ENCODE measurements around the gene IQCK.
"Not testable (repeated sequence)": the region's sequence is repeated elsewhere in the genome, so short reads cannot be mapped to it uniquely, and the experiment has no call there.

IQCK gene

GRCh38 chr16:19757762-19758595 is 39.9 kb downstream of the IQCK start:
- no peak for DNase-seq (ENCODE audit: low read depth)

DNA sequence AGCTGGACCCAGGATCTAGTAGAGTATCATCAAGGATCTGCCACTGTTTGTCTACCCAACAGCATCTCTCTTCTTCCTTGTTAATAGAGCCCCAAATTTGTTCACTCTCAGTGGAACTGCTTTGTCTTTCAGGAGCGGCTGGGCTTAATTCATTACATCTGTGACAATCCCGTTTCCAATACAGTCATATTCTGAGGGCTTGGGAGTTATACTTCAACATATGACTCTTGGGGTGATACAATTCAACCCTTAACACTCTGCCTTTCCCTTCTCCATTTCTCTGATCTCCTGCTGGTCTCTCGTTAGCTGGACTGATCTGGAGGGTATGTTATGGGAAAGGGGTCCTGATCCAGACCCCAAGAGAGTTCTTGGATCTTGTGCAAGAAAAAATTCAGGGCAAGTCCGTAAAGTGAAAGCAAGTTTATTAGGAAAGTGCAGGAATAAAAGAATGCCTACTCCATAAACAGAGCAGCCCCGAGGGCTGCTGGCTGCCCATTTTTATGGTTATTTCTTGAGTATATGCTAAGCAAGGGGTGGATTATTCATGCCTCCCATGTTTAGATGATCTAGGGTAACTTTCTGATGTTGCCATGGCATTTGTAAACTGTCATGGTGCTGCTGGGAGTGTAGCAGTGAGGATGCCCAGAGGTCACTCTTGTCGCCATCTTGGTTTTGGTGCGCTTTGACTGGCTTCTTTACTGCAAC is 42.4 kb downstream of the IQCK start:
- DNase-seq (ENCODE audit: low read depth): no peak

DNA sequence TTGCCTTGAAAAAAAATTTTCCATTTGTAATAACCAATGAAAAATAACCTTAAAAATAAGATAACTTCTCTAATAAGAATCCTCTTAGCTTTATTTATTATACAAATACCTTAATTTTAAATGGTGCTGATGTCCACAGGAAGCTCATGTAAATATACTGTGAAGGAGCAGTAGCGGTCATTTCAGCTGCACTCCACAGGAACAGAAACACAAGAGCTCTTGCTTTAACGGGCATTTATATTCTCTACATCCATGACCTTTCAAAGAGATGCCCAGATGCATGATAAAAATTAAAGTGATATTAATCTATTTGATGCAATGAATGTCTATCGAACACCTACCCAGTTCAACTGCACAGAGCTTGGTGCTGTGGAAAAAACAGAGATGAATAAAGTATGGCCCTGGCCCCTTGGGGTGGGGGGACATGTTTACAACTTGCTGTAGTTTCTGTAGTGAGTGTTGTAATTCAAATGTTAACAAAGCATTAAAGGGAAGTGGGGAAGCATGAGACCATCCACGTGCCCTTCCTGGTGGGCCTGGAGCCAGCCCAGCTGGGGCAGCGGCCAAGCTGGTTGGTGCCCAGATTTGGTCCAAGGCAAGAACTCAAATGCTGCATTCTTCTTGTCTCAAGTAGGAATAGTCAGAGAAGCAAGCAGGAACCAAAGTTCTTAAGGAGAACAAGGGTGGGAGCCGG is 47.9 kb downstream of the IQCK start:
- DNase-seq (ENCODE audit: low read depth): no peak

GRCh38 chr16:19766554-19766884 is 48.4 kb downstream of the IQCK start:
- no peak for DNase-seq (ENCODE audit: low read depth)

GRCh38 chr16:19766988-19767387 is 48.9 kb downstream of the IQCK start:
- DNase-seq (ENCODE audit: low read depth): no peak

DNA sequence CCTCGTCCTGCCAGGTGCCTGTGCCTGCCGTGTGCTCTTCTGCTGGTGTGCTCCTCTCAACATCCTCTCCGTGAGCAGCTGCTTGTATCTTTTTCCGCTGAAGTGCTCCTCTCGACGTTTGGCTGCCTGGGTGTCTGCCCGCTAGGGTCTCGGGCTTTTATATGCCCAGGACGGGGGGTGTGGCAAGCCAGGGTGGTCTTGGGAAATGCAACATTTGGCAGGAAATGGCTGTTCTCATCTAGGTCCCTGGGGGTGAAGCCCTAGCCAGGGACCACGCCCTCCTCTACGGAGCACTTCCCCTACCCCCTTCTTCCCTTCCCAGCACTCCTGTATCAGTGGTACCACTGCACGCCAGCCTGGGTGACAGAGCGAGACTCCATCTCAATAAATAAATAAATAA is 49.4 kb downstream of the IQCK start:
- no peak for DNase-seq (ENCODE audit: low read depth)

DNA sequence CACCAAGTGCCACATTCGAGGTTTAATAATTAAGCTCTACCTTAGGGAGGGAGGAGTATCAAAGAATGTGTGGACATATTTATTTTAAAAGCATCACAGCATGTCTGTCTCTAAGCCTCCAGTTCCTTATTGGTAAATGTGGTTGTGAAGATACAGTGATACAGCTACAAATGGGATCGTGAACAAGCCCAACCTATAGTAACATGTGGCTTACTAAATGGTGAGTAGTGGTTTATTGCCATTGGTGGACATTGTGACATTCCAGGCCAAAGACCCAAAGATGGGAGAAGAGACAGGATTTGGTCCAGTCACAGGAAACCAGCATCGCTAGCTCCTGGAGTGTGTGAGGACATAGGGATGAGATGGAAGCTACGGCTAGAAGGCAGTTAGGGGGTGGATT is 51.2 kb downstream of the IQCK start:
- no peak for DNase-seq (ENCODE audit: low read depth)

DNA sequence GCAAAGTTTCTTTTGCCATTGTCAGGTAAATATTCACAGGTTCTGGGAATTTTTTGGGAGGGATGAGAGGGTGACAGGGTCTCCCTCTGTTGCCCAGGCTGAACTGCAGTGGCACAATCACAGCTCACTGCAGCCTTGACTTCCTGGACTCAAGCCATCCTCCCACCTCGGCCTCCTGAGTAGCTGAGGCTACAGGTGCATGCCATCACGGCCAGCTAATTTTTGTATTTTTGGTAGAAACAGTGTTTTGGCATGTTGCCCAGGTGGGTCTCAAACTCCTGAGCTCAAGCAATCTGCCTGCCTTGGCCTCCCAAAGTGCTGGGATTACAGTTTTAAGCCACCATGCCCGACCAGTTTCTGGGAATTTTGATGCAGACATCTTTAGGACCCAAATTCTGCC is 53.0 kb downstream of the IQCK start:
- DNase-seq (ENCODE audit: low read depth): no peak

- DNase-seq (ENCODE audit: low read depth): no peak
Observed at GRCh38 chr16:19771796-19772195, 53.7 kb downstream of the IQCK start.

GRCh38 chr16:19774024-19774423 is 56.0 kb downstream of the IQCK start:
- DNase-seq (ENCODE audit: low read depth): no peak

DNA sequence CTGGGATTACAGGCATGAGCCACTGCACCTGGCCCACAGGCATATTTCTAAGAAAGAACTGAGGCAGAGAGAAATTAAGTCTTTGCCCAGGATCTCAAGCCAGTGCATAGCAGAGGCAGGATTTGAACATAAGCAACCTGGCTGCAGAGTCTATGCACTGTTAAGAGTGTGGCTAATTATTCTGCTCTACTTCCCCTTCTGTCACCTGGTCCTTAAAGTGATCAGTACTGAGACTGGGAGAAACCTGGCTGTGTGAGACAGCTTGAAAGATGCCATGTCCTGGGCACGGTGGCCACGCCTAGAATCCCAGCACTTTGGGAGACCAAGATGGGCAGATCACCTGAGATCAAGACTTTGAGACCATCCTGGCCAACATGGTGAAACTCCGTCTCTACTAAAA is 58.1 kb downstream of the IQCK start:
- no peak for DNase-seq (ENCODE audit: low read depth)

- no peak for DNase-seq (ENCODE audit: low read depth)
Observed at GRCh38 chr16:19776565-19776964, 58.5 kb downstream of the IQCK start.

DNA sequence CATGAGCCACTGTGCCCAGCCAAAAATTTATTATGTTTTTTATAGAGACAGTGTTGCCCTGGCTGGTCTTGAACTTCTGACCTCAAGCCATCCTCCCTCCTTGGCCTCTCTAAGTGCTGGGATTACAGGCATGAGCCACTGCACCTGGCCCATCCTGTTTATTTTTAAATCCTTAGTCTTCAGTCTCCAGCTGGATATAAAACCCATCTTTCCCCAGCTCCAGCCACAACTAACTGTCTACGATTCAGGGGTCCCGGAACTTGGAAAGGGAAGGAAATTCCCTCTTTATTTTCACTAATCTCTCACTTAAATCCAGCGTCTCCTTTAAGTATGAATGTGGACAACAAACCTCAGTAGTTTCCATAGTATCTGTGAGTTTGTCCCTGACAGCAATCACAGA is 62.2 kb downstream of the IQCK start:
- no peak for DNase-seq (ENCODE audit: low read depth)

- no peak for DNase-seq (ENCODE audit: low read depth)
Observed at GRCh38 chr16:19781226-19781625, 63.2 kb downstream of the IQCK start.

DNA sequence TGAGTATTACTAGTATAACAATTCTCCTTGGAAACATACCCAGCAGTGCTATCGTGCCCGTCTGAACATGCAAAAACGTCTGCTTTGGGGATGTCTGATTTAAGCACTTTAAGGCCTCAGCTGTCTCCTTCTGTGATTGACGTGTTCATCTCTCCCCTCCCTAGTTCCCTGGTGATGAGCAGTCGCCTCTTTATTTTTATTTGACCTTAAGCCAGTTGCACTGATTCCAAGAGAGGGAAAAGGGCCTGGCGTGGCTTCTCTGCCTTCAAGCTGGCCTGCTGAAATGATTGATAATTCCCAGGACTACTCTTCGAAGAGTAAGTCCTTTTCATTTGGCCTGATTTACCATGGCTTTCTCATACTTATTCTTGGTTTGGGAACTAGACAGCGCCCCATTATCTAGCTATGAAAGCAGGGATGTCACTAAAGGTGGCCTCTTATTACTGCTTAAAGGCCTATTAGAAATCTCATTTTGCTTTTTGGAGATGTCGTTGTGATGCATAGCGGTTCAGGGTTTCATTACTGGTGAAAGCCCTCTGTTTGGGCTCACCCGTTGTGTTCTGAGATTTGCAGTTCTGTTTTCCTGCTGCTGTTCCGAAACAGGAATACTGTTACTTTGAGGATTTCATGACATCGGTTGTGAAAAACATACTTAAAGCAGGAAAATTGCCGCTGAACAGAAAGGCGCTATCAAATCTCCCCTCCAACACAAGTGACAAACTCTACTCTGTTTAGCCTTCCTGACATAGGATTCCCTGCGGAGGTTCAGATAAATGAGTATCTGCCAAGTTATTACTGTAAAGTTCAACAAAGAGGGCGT is 65.5 kb downstream of the IQCK start:
- no peak for DNase-seq (ENCODE audit: low read depth)

DNA sequence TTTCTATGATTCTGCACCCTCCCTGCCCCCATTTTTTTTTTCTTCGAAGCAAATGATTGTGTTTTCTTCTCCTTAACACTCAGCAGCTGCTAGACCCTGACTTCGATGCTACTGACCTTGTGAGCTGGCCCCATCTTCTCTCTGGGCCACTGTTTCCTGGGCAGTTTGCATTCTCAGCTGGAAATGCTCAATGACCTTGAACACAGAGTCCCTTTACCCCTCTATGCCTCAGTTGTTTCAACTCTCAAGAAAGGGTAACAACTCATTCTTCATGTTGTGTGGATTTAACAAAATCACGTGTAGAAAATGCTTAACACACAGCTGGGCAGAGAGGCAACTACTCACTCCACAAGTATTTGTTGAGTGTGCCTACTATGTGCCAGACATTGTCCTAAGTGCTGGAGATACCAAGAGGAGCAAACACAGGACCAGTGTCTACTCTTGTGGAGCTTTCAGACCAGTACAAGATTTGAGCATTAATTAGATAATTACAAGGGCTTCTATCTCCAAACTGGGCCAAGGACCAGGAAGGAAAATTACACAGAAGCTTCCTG is 66.2 kb downstream of the IQCK start:
- no peak for DNase-seq (ENCODE audit: low read depth)

- no peak for DNase-seq (ENCODE audit: low read depth)
Observed at GRCh38 chr16:19785081-19785480, 67.0 kb downstream of the IQCK start.

- DNase-seq (ENCODE audit: low read depth): no peak
Observed at GRCh38 chr16:19785512-19786130, 67.5 kb downstream of the IQCK start.

GRCh38 chr16:19801369-19801768 is 83.3 kb downstream of the IQCK start:
- DNase-seq (ENCODE audit: low read depth): not testable (repeated sequence)

DNA sequence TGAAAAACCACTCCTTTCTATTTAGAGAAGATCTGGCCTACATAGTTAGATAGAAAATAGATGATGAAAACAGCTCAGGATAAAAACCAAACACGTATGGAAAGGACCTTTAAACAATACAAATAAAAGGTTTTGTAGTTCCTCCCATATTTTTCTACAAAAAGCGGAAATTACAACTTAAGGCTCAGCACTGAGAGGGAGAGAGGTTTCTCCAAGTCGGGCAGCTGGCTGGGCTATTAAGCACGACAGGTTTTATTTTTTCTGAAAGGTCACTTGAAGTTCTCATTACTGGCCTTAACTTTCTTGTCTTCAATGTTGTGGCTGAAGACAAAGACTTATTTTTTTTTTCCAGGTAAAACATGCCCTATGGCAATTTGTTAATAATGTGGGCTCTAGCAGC is 83.8 kb downstream of the IQCK start:
- DNase-seq (ENCODE audit: low read depth): not testable (repeated sequence)

- no peak for DNase-seq (ENCODE audit: low read depth)
Observed at GRCh38 chr16:19802612-19803011, 84.5 kb downstream of the IQCK start.
